ENCODE data around the gene MAOB.

The MAOB gene

GRCh38 chrX:43876680-43877079 is 5.6 kb downstream of the MAOB start:
- DNase-seq (ENCODE audit: low spot score) = no peak
- ChIA-PET POLR2A (ENCODE audit: low non-redundant PET) (no interaction called here), CTCF (no interaction called here)
- no peak for TF ChIP-seq CTCF (conservative IDR thresholded peaks at IDR 0.05; ENCODE audit: low read depth)
- H3K27ac ChIP-seq = no peak overlapping the region

- H3K27ac ChIP-seq = no peak overlapping the region
- ChIA-PET POLR2A (ENCODE audit: low non-redundant PET) (no interaction called here), CTCF (no interaction called here)
- no peak for DNase-seq (ENCODE audit: low spot score)
- no peak for TF ChIP-seq CTCF (conservative IDR thresholded peaks at IDR 0.05; ENCODE audit: low read depth)
Measured at GRCh38 chrX:43870758-43871419, 11.4 kb downstream of the MAOB start.

- H3K27ac ChIP-seq = no peak overlapping the region
- no peak for TF ChIP-seq CTCF (conservative IDR thresholded peaks at IDR 0.05; ENCODE audit: low read depth)
- ChIA-PET CTCF (no interaction called here), POLR2A (ENCODE audit: low non-redundant PET) (no interaction called here)
- DNase-seq (ENCODE audit: low spot score) = no peak
Measured at GRCh38 chrX:43870011-43870410, 12.2 kb downstream of the MAOB start.

GRCh38 chrX:43868791-43869190 is 13.5 kb downstream of the MAOB start:
- CTCF ChIA-PET = no interaction called here
- no peak for TF ChIP-seq CTCF (conservative IDR thresholded peaks at IDR 0.05; ENCODE audit: low read depth)
- no peak for DNase-seq (ENCODE audit: low spot score)
- no peak overlapping the region for H3K27ac ChIP-seq
- POLR2A ChIA-PET (ENCODE audit: low non-redundant PET) = interaction anchor here (0.7 kb wide), 1 partner anchor 233 kb away, joined by 3 read pairs; no protein-coding TSS in a partner anchor

- no peak overlapping the region for H3K27ac ChIP-seq
- ChIA-PET CTCF (no interaction called here), POLR2A (ENCODE audit: low non-redundant PET) (no interaction called here)
- TF ChIP-seq CTCF (conservative IDR thresholded peaks at IDR 0.05; ENCODE audit: low read depth) = no peak
- no peak for DNase-seq (ENCODE audit: low spot score)
Measured at GRCh38 chrX:43866423-43866822, 15.8 kb downstream of the MAOB start.

- ChIA-PET CTCF (no interaction called here), POLR2A (ENCODE audit: low non-redundant PET) (interaction anchor here (0.6 kb wide), 1 partner anchor 63 kb away, joined by 5 read pairs; no protein-coding TSS in a partner anchor)
- no peak for DNase-seq (ENCODE audit: low spot score)
Measured at GRCh38 chrX:43865791-43866190, 16.5 kb downstream of the MAOB start.

More at GRCh38 chrX:43865791-43866190, 16.5 kb downstream of the MAOB start:
- TF ChIP-seq CTCF (conservative IDR thresholded peaks at IDR 0.05; ENCODE audit: low read depth) = no peak
- H3K27ac ChIP-seq = no peak overlapping the region

Data from RWPE1 (cell line).